Left ventricle myocardium inferior (tissue), 1 donor: Measurements from ENCODE around the gene NELL1. TPM values are rescaled to one million over a fixed set of nuclear protein-coding genes. Genes with fewer than 3 reads are reported as not detected.
"Not testable (repeated sequence)": the region's sequence is repeated elsewhere in the genome, so short reads cannot be mapped to it uniquely, and the experiment has no call there.

Source experiments
- DNase-seq: peaks from one replicate; pipeline ENCODE4 v3.0.0-alpha.2; 2020
- H3K27ac ChIP-seq: fragments of 200-600 bp; replicated peaks from 2 replicates; pipeline ENCODE4 v1.8.0; 2021
- H3K27me3 ChIP-seq: fragments of 200-600 bp; 2 replicates; pipeline ENCODE4 v1.8.0; 2021; ENCODE audit warnings: low read depth
- H3K36me3 ChIP-seq: fragments of 200-600 bp; 2 replicates; pipeline ENCODE4 v1.8.0; 2021
- H3K4me1 ChIP-seq: fragments of 200-600 bp; 2 replicates; pipeline ENCODE4 v1.8.0; 2021
- H3K4me3 ChIP-seq: fragments of 200-600 bp; 2 replicates; pipeline ENCODE4 v1.8.0; 2021; ENCODE audit warnings: mild to moderate bottlenecking, moderate library complexity
- H3K9me3 ChIP-seq: fragments of 200-600 bp; replicated peaks from 2 replicates; pipeline ENCODE4 v1.8.0; 2021
- intact Hi-C: fragments of 100-400 bp; cut with micrococcal nuclease; formaldehyde crosslinking; loops from one replicate; pipeline ENCODE4 v1.11.0; 2022
- total RNA-seq: library from RNA; stranded (reverse); fragmentation: NEBNext Ultra II Directional; extraction: Animal tissue kit (Norgen Biotek cat#: 25700); gene quantifications from one replicate; pipeline ENCODE4 v1.2.1, GENCODE V29; 2021
- TF ChIP-seq, protein P1 (sequence below): fragments of 200-600 bp; IDR thresholded peaks from 2 replicates; pipeline ENCODE4 v1.8.0; 2021; ENCODE audit warnings: antibody characterized with exemption, mild to moderate bottlenecking, borderline replicate concordance
- donor health status: DM: no; HTN: yes; CAD: no; lungs with severe emphysema.

NELL1 gene
- total RNA-seq, 1 donor from 2014 or later: not detected

GRCh38 chr11:20840341-20840740, 171.0 kb downstream of the NELL1 start:
- no peaks in the 10 kb centered on the region for H3K9me3 ChIP-seq
- intact Hi-C loops: no loop called here
- no peaks in the 10 kb centered on the region for H3K4me1 ChIP-seq
- TF ChIP-seq, protein P1, sequence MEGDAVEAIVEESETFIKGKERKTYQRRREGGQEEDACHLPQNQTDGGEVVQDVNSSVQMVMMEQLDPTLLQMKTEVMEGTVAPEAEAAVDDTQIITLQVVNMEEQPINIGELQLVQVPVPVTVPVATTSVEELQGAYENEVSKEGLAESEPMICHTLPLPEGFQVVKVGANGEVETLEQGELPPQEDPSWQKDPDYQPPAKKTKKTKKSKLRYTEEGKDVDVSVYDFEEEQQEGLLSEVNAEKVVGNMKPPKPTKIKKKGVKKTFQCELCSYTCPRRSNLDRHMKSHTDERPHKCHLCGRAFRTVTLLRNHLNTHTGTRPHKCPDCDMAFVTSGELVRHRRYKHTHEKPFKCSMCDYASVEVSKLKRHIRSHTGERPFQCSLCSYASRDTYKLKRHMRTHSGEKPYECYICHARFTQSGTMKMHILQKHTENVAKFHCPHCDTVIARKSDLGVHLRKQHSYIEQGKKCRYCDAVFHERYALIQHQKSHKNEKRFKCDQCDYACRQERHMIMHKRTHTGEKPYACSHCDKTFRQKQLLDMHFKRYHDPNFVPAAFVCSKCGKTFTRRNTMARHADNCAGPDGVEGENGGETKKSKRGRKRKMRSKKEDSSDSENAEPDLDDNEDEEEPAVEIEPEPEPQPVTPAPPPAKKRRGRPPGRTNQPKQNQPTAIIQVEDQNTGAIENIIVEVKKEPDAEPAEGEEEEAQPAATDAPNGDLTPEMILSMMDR: no peak
- DNase-seq: no peak
- no peaks in the 10 kb centered on the region for H3K36me3 ChIP-seq
- H3K27me3 ChIP-seq: no peaks in the 10 kb centered on the region
- H3K4me3 ChIP-seq: no peak overlapping the region
- no peak overlapping the region for H3K27ac ChIP-seq

- no peaks in the 10 kb centered on the region for H3K4me1 ChIP-seq
- H3K27me3 ChIP-seq: no peaks in the 10 kb centered on the region
- intact Hi-C loops: no loop called here
- no peak overlapping the region for H3K27ac ChIP-seq
- DNase-seq: no peak
- no peaks in the 10 kb centered on the region for H3K9me3 ChIP-seq
- no peaks in the 10 kb centered on the region for H3K36me3 ChIP-seq
- TF ChIP-seq, protein P1: no peak
- H3K4me3 ChIP-seq: no peak overlapping the region
These were observed 174.8 kb downstream of the NELL1 start for GRCh38 chr11:20844216-20844615.

GRCh38 chr11:20844630-20845029, 175.2 kb downstream of the NELL1 start:
- Histone ChIP-seq H3K36me3 (no peaks in the 10 kb centered on the region), H3K4me1 (no peaks in the 10 kb centered on the region), H3K27ac (no peak overlapping the region), H3K9me3 (no peaks in the 10 kb centered on the region), H3K27me3 (no peaks in the 10 kb centered on the region), H3K4me3 (no peak overlapping the region)
- TF ChIP-seq, protein P1: no peak
- no peak for DNase-seq
- intact Hi-C loops: no loop called here

GRCh38 chr11:20854215-20854955, 185.0 kb downstream of the NELL1 start:
- Histone ChIP-seq H3K36me3 (no peaks in the 10 kb centered on the region), H3K4me3 (no peak overlapping the region), H3K4me1 (no peaks in the 10 kb centered on the region), H3K9me3 (no peaks in the 10 kb centered on the region), H3K27me3 (no peaks in the 10 kb centered on the region), H3K27ac (no peak overlapping the region)
- intact Hi-C loops: no loop called here
- TF ChIP-seq, protein P1: no peak
- no peak for DNase-seq

DNA sequence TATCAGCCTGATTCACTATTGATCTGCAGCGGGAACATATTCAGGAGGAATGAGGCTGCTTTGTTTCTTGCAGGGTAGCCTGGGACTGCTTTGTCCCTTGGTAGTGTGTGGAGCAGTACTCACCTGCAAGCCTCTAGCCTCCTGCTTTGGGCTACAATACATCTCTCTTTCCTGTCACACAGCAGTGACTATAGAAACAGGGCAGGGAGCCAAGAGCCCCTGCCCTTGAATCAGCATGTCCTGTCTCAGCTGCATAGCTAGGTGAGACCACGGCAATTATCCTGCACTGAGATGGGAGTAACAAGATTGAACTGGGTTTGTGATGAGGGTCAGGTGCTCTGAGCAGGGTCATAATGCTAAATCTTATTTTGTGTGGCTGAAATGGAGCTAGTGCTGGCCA, 191.9 kb downstream of the NELL1 start:
- Histone ChIP-seq H3K4me1 (no peaks in the 10 kb centered on the region), H3K27ac (no peak overlapping the region), H3K36me3 (no peaks in the 10 kb centered on the region), H3K9me3 (no peaks in the 10 kb centered on the region), H3K27me3 (no peaks in the 10 kb centered on the region), H3K4me3 (no peak overlapping the region)
- DNase-seq: no peak
- TF ChIP-seq, protein P1: no peak
- intact Hi-C loops: no loop called here

- H3K4me3 ChIP-seq, DNase-seq, H3K27ac ChIP-seq, H3K9me3 ChIP-seq, intact Hi-C loops, H3K4me1 ChIP-seq, H3K27me3 ChIP-seq, H3K36me3 ChIP-seq: not testable (repeated sequence)
These were observed 192.9 kb downstream of the NELL1 start for GRCh38 chr11:20862263-20862662.
